ENCODE measurements around the gene SSH2.

DNA sequence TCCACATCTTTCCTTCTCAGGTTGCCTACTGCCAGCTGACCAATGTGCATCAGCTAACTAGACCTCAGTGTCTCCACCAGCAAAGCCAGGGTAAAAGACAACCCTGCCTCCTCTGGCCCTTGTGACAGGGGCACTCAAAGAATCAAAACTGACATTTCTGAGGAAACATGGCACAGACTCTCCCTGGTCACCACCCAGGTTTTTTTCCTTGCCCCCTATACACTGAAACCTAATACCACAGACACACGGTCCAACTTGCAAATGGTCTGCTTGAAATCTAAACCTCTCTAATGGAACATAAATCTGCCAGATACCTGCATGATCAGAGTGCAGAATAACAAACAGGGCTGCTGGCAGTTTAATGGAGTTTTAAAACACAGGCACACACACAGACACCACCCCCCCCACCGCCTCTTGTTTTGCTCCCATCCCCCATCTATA, 287.8 kb downstream of the SSH2 start:
- TF ChIP-seq, protein P1, sequence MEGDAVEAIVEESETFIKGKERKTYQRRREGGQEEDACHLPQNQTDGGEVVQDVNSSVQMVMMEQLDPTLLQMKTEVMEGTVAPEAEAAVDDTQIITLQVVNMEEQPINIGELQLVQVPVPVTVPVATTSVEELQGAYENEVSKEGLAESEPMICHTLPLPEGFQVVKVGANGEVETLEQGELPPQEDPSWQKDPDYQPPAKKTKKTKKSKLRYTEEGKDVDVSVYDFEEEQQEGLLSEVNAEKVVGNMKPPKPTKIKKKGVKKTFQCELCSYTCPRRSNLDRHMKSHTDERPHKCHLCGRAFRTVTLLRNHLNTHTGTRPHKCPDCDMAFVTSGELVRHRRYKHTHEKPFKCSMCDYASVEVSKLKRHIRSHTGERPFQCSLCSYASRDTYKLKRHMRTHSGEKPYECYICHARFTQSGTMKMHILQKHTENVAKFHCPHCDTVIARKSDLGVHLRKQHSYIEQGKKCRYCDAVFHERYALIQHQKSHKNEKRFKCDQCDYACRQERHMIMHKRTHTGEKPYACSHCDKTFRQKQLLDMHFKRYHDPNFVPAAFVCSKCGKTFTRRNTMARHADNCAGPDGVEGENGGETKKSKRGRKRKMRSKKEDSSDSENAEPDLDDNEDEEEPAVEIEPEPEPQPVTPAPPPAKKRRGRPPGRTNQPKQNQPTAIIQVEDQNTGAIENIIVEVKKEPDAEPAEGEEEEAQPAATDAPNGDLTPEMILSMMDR (IDR thresholded peaks at IDR 0.05): no peak
- TF ChIP-seq POLR2AphosphoS5 (IDR thresholded peaks at IDR 0.05) (no peak), POLR2A (IDR thresholded peaks at IDR 0.05) (no peak), EP300 (IDR thresholded peaks at IDR 0.05) (no peak)
